Esophagus squamous epithelium (tissue), 4 donors: ENCODE results near the gene ADGRG3.

ENCODE experiments used
- POLR2A ChIP-seq, 4 donors: fragments of 450-650 bp; IDR thresholded peaks; one replicate each; pipeline ENCODE4 v1.6.1; 2017; ENCODE audit warnings: antibody characterized with exemption in 4 of 4, mild to moderate bottlenecking in 4 of 4, moderate library complexity in 3 of 4
- TF ChIP-seq, protein P1 (sequence below), 6 experiments: fragments of 450-650 bp in 4 of 6; fragments of 200-600 bp in 2 of 6; sonication (generic) in 2 of 6; IDR thresholded peaks; one replicate each; pipeline ENCODE4 v1.5.1; 2016 to 2019; ENCODE audit warnings: antibody characterized with exemption in 6 of 6, mild to moderate bottlenecking in 4 of 6, moderate library complexity in 4 of 6

DNA sequence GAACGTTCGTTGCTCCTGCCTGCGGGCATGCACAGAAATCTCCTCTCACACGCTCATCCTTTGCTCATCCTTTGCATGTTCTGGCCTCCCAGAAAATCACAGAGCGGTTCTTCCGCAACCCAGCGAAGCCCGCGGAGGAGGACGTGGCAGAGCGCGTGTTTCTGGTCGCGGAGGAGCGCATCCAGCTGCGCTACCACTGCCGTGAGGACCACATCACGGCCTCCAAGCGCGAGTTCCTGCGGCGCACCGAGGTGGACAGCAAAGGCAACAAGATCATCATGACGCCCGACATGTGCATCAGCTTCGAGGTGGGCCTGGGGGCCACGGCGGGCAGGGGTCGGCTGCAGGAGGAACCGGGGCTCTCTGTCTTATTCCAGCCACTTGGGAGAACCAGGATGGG, 57.9 kb downstream of the ADGRG3 start:
- no peak for TF ChIP-seq POLR2A (IDR thresholded peaks at IDR 0.05)
- TF ChIP-seq, protein P1, sequence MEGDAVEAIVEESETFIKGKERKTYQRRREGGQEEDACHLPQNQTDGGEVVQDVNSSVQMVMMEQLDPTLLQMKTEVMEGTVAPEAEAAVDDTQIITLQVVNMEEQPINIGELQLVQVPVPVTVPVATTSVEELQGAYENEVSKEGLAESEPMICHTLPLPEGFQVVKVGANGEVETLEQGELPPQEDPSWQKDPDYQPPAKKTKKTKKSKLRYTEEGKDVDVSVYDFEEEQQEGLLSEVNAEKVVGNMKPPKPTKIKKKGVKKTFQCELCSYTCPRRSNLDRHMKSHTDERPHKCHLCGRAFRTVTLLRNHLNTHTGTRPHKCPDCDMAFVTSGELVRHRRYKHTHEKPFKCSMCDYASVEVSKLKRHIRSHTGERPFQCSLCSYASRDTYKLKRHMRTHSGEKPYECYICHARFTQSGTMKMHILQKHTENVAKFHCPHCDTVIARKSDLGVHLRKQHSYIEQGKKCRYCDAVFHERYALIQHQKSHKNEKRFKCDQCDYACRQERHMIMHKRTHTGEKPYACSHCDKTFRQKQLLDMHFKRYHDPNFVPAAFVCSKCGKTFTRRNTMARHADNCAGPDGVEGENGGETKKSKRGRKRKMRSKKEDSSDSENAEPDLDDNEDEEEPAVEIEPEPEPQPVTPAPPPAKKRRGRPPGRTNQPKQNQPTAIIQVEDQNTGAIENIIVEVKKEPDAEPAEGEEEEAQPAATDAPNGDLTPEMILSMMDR (IDR thresholded peaks at IDR 0.05): no peak
